ENCODE measurements around the gene RAET1L. TPM values are rescaled to one million over a fixed set of nuclear protein-coding genes. Genes with fewer than 3 reads are reported as not detected.

Gene RAET1L
- total and polyA plus RNA-seq, 2 donors (not counting 3 experiments of a cell fraction or from before 2014, with no cell fraction given): not detected

Other genes starting within 250 kb of the RAET1L start
- 29.9 and 59.1 TPM in 2 replicates for gene LRP11, start 161.2 kb downstream of the RAET1L start, total RNA-seq
- 17.5 and 23.1 TPM in 2 replicates for gene LRP11, start 161.2 kb downstream of the RAET1L start, polyA plus RNA-seq
- gene RAET1E, start 127.4 kb downstream of the RAET1L start, total RNA-seq: not detected in 2 replicates
- gene RAET1E, start 127.4 kb downstream of the RAET1L start, polyA plus RNA-seq: 0.04 TPM in 1 of 2 replicates, not detected in the other
- gene RAET1G, start 102.4 kb downstream of the RAET1L start, total RNA-seq: 0.74 and 1.6 TPM in 2 replicates
- gene RAET1G, start 102.4 kb downstream of the RAET1L start, polyA plus RNA-seq: 2.1 and 3.3 TPM in 2 replicates
- 7.0 and 14.0 TPM in 2 replicates for gene ULBP2, start 83.5 kb downstream of the RAET1L start, total RNA-seq
- gene ULBP2, start 83.5 kb downstream of the RAET1L start, polyA plus RNA-seq: 22.8 and 26.4 TPM in 2 replicates
- gene ULBP1, start 61.6 kb downstream of the RAET1L start, total RNA-seq: 0.33 and 2.3 TPM in 2 replicates
- gene ULBP1, start 61.6 kb downstream of the RAET1L start, polyA plus RNA-seq: 1.1 and 1.4 TPM in 2 replicates
- gene ULBP3, start 43.6 kb upstream of the RAET1L start, total RNA-seq: 12.8 and 13.8 TPM in 2 replicates
- 5.2 and 7.1 TPM in 2 replicates for gene ULBP3, start 43.6 kb upstream of the RAET1L start, polyA plus RNA-seq
- gene PPP1R14C, start 117.5 kb upstream of the RAET1L start, total RNA-seq: not detected in 2 replicates
- gene PPP1R14C, start 117.5 kb upstream of the RAET1L start, polyA plus RNA-seq: not detected in 2 replicates